Testis (tissue), 2 donors: ENCODE measurements around the gene CEP72.

Experiments
- CTCF ChIP-seq, 3 experiments: fragments of 450-650 bp in 2 of 3; fragments of 200-600 bp in 1 of 3; sonication (generic) in 1 of 3; IDR thresholded peaks; one replicate each; pipeline ENCODE4 v1.5.1; 2016 to 2019; ENCODE audit warnings: antibody characterized with exemption in 3 of 3, mild to moderate bottlenecking in 2 of 3, moderate library complexity in 1 of 3
- POLR2A ChIP-seq: fragments of 450-650 bp; IDR thresholded peaks from one replicate; pipeline ENCODE4 v1.6.1; 2017; ENCODE audit warnings: antibody characterized with exemption, mild to moderate bottlenecking, moderate library complexity

- TF ChIP-seq CTCF (IDR thresholded peaks at IDR 0.05) = peak; percentile 58 to 83 (median 74)
- no peak for TF ChIP-seq POLR2A
Observed at GRCh38 chr5:671459-672328, 59.6 kb downstream of the CEP72 start.
